ENCODE results near the gene LMX1B. TPM values are rescaled to one million over a fixed set of nuclear protein-coding genes. Genes with fewer than 3 reads are reported as not detected.

The LMX1B gene
- total RNA-seq = 1 to 10 TPM; 3.2 to 6.9 (median 4.6) TPM

GRCh38 chr9:126613651-126614050, at the start of gene LMX1B:
LMX1B (plus strand) TSS chr9:126613928; CDS start chr9:126614450, 522 bp downstream.
- TF ChIP-seq CTCF (IDR thresholded peaks at IDR 0.05) (no peak), POLR2A (IDR thresholded peaks at IDR 0.05) (no peak)
- no peak for DNase-seq (ENCODE audit: low spot score in 2 of 2)
- H3K4me3 ChIP-seq (ENCODE audit: low read depth, poor library complexity, severe bottlenecking) = peak within 1 kb of the TSS; percentile 29
- WGBS, 2 donors = 1% methylated on average over 33 to 37 of the region's 58 CpGs
- intact Hi-C loops (cut with DNase I; ENCODE audit: low total_unique reads) = loop anchor here (5.0 kb wide), 1 partner anchor 169 kb away; no protein-coding TSS in a partner anchor

- no peak overlapping the region for H3K4me3 ChIP-seq (ENCODE audit: low read depth, poor library complexity, severe bottlenecking)
- TF ChIP-seq POLR2A (IDR thresholded peaks at IDR 0.05) = no peak
- TF ChIP-seq CTCF (IDR thresholded peaks at IDR 0.05) = no peak
- intact Hi-C loops (cut with DNase I; ENCODE audit: low total_unique reads) = no loop called here
- WGBS, 2 donors = 37 to 40% methylated on average over 10 of the region's 10 CpGs
- DNase-seq (ENCODE audit: low spot score in 2 of 2) = no peak
Measured at GRCh38 chr9:126564128-126564527, 49.6 kb upstream of the LMX1B start.

GRCh38 chr9:126564716-126565115, 49.0 kb upstream of the LMX1B start:
- WGBS, 2 donors = 65 to 81% methylated on average over 3 to 5 of the region's 5 CpGs
- DNase-seq (ENCODE audit: low spot score in 2 of 2) = no peak
- H3K4me3 ChIP-seq (ENCODE audit: low read depth, poor library complexity, severe bottlenecking) = no peak overlapping the region
- TF ChIP-seq CTCF (IDR thresholded peaks at IDR 0.05) = no peak
- TF ChIP-seq POLR2A (IDR thresholded peaks at IDR 0.05) = no peak
- intact Hi-C loops (cut with DNase I; ENCODE audit: low total_unique reads) = no loop called here

- TF ChIP-seq CTCF (IDR thresholded peaks at IDR 0.05) (no peak), POLR2A (IDR thresholded peaks at IDR 0.05) (no peak)
- no peak overlapping the region for H3K4me3 ChIP-seq (ENCODE audit: low read depth, poor library complexity, severe bottlenecking)
- DNase-seq (ENCODE audit: low spot score in 2 of 2) = no peak
- intact Hi-C loops (cut with DNase I; ENCODE audit: low total_unique reads) = no loop called here
- 83 to 89% methylated on average over 11 of the region's 11 CpGs for WGBS, 2 donors
Measured at GRCh38 chr9:126565336-126566128, 48.2 kb upstream of the LMX1B start.

- intact Hi-C loops (cut with DNase I; ENCODE audit: low total_unique reads) = no loop called here
- no peak overlapping the region for H3K4me3 ChIP-seq (ENCODE audit: low read depth, poor library complexity, severe bottlenecking)
- no peak for DNase-seq (ENCODE audit: low spot score in 2 of 2)
- 92 to 95% methylated on average over 1 of the region's 1 CpG for WGBS, 2 donors
- TF ChIP-seq POLR2A (IDR thresholded peaks at IDR 0.05) = no peak
- no peak for TF ChIP-seq CTCF (IDR thresholded peaks at IDR 0.05)
Measured at GRCh38 chr9:126569036-126569435, 44.7 kb upstream of the LMX1B start.

All from lower leg skin (tissue), 4 donors.